ENCODE results near the gene FOXP1. TPM values are rescaled to one million over a fixed set of nuclear protein-coding genes. Genes with fewer than 3 reads are reported as not detected.

FOXP1 gene
- total and polyA plus RNA-seq, 2 experiments from 2014 or later, result 37.4 to 59.9 TPM

DNA sequence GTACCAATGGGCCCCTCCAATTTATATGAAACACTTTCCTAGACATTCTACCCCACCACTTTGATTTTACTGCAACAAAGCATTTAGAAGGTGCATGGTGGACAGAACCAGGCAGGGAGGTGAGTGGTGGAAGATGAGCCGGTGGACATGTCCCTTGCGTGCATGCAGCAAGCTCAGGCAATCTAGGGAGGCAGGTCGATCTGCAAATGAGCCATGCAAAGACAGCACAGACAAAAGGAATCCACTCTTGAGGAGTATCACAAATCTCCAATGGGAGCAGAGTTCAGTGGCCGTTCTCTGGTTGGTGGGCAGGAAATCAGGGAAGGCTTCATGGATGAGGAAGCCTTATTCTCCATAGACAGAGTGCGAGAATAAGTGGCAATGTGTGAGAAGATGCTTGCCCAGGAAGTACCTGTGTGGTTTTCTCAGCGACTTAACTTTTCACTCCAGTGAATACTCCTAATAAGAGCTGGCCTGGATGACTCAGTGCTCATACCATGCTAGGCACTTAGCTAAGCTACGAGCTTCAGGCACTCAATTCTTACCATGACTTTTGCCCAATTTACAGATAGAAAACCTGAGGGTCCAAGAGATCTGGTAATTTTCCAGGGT lies 152.5 kb downstream of the FOXP1 start:
- WGBS, 2 experiments (ENCODE audit: low coverage in 1 of 2, low lambda C conversion rate in 2 of 2, missing lambda C conversion rate in 2 of 2), result 88 to 92% methylated on average over 7 of the region's 7 CpGs

DNA sequence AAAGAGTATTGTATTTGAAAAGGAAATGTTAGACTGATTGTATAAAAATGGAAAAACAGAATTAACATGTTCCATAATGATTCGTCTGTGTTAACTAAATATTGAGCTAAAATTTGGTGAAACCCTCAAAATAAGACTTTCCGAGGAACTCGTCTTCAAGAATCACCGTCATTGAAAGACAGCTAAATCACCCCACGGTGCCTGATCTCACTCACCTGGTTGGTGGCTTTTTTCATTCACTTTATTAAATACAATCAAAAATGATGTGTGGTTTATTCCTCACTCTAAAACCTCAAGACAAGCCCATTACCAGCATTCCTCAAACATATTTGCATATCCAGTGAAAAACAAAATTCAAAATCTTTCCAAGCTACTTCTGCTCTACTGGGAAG lies 153.9 kb downstream of the FOXP1 start:
- peaks cover 13% of the 10 kb centered on the region for H3F3A ChIP-seq (ENCODE audit: insufficient read depth)
- peaks cover 50% of the 10 kb centered on the region for H3K79me2 ChIP-seq (ENCODE audit: insufficient read depth)
- no peak overlapping the region for H3K9ac ChIP-seq
- no peaks in the 10 kb centered on the region for H3K27me3 ChIP-seq (replicated peaks; ENCODE audit: insufficient read depth)
- no peaks in the 10 kb centered on the region for H4K20me1 ChIP-seq (ENCODE audit: insufficient read depth)
- no peaks in the 10 kb centered on the region for H3K9me3 ChIP-seq (ENCODE audit: low read depth)
- 89 to 95% methylated on average over 5 of the region's 5 CpGs for WGBS, 2 experiments (ENCODE audit: low coverage in 1 of 2, low lambda C conversion rate in 2 of 2, missing lambda C conversion rate in 2 of 2)
- no peaks in the 10 kb centered on the region for H3K36me3 ChIP-seq (ENCODE audit: low read depth)
- H3K4me3 ChIP-seq, result no peak overlapping the region
- H3K9me2 ChIP-seq (ENCODE audit: insufficient read depth), result no peaks in the 10 kb centered on the region
- no peak for DNase-seq
- in situ Hi-C loops (cut with MboI), result no loop called here
- TF ChIP-seq EZH2phosphoT487 (IDR thresholded peaks at IDR 0.05; ENCODE audit: insufficient read depth, low read depth) (no peak), EZH2 (IDR thresholded peaks at IDR 0.05; ENCODE audit: insufficient read depth, poor library complexity, severe bottlenecking) (no peak)
- H3K4me1 ChIP-seq (ENCODE audit: insufficient read depth), result peaks cover 24% of the 10 kb centered on the region
- H2AFZ ChIP-seq, result no peak overlapping the region
- no peak overlapping the region for H3K27ac ChIP-seq
- H3K4me2 ChIP-seq (ENCODE audit: unreplicated experiment), result no peak overlapping the region

More for the DNA sequence above, 152.5 kb downstream of the FOXP1 start:
- H3K4me1 ChIP-seq (ENCODE audit: insufficient read depth), result peaks cover 13% of the 10 kb centered on the region
- no peaks in the 10 kb centered on the region for H3K9me3 ChIP-seq (ENCODE audit: low read depth)
- TF ChIP-seq EZH2phosphoT487 (IDR thresholded peaks at IDR 0.05; ENCODE audit: insufficient read depth, low read depth), result no peak
- TF ChIP-seq EZH2 (IDR thresholded peaks at IDR 0.05; ENCODE audit: insufficient read depth, poor library complexity, severe bottlenecking), result no peak
- peaks cover 5% of the 10 kb centered on the region; the same call in 1 of the 2 replicates for H3F3A ChIP-seq (ENCODE audit: insufficient read depth)
- H3K4me3 ChIP-seq, result no peak overlapping the region
- no peaks in the 10 kb centered on the region for H4K20me1 ChIP-seq (ENCODE audit: insufficient read depth)
- no peak overlapping the region for H3K4me2 ChIP-seq (ENCODE audit: unreplicated experiment)
- no peaks in the 10 kb centered on the region for H3K27me3 ChIP-seq (replicated peaks; ENCODE audit: insufficient read depth)
- H3K36me3 ChIP-seq (ENCODE audit: low read depth), result no peaks in the 10 kb centered on the region
- H3K9ac ChIP-seq, result no peak overlapping the region
- DNase-seq, result no peak
- H3K79me2 ChIP-seq (ENCODE audit: insufficient read depth), result peaks cover 46% of the 10 kb centered on the region
- H3K27ac ChIP-seq, result no peak overlapping the region
- no peak overlapping the region for H2AFZ ChIP-seq
- no peaks in the 10 kb centered on the region for H3K9me2 ChIP-seq (ENCODE audit: insufficient read depth)
- in situ Hi-C loops (cut with MboI), result no loop called here

DNA sequence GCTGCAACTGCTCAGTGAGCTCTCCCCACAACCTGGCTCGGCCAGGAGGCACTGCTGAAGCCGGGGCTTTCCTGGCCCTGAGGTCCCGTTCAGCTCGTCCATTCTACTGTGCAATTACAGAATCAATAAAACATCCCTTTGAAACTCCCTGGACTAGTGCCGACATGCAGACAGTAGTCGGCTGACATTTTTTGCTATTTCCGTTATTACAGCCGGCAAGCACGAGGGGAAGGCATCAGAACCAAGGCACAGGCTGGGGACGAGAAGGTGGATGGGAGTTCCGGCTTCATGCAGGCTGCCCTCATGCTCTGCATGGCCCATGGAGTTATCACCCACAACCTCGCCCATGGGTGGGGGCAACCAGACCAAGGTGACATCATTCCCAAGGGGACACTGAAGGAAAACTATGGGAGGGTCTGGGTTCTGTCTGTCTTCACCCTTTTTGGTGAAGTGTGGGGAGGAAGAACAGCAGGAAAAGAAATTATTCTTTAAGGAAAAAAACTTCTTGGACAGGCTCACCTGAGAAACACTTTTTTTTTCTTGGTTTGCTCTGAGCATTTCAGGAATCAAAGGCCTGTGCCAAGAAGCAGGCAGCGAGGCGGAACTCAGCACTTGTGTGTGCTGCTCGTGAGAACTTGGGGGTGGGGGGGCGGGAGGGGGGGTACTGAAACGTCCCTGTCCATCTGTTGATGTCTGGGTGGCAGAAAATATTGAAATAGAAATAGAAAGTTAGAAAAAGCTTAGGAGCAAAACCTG lies 154.5 kb downstream of the FOXP1 start:
- H3K9ac ChIP-seq, result peak overlapping the region; percentile 2; the same call in 1 of the 2 replicates
- H3K36me3 ChIP-seq (ENCODE audit: low read depth), result no peaks in the 10 kb centered on the region
- TF ChIP-seq EZH2phosphoT487 (IDR thresholded peaks at IDR 0.05; ENCODE audit: insufficient read depth, low read depth), result no peak
- TF ChIP-seq EZH2 (IDR thresholded peaks at IDR 0.05; ENCODE audit: insufficient read depth, poor library complexity, severe bottlenecking), result no peak
- H3K4me2 ChIP-seq (ENCODE audit: unreplicated experiment), result peak overlapping the region; percentile 41
- H3K27ac ChIP-seq, result no peak overlapping the region
- H4K20me1 ChIP-seq (ENCODE audit: insufficient read depth), result no peaks in the 10 kb centered on the region
- in situ Hi-C loops (cut with MboI), result no loop called here
- H3K4me3 ChIP-seq, result no peak overlapping the region
- no peaks in the 10 kb centered on the region for H3K9me2 ChIP-seq (ENCODE audit: insufficient read depth)
- peaks cover 54% of the 10 kb centered on the region for H3K79me2 ChIP-seq (ENCODE audit: insufficient read depth)
- peaks cover 13% of the 10 kb centered on the region for H3F3A ChIP-seq (ENCODE audit: insufficient read depth)
- H3K4me1 ChIP-seq (ENCODE audit: insufficient read depth), result peaks cover 24% of the 10 kb centered on the region
- peak; percentile 68 for DNase-seq
- no peaks in the 10 kb centered on the region for H3K9me3 ChIP-seq (ENCODE audit: low read depth)
- H2AFZ ChIP-seq, result peak overlapping the region; percentile 47
- WGBS, 2 experiments (ENCODE audit: low coverage in 1 of 2, low lambda C conversion rate in 2 of 2, missing lambda C conversion rate in 2 of 2), result 32% methylated on average over 17 of the region's 17 CpGs
- no peaks in the 10 kb centered on the region for H3K27me3 ChIP-seq (replicated peaks; ENCODE audit: insufficient read depth)

DNA sequence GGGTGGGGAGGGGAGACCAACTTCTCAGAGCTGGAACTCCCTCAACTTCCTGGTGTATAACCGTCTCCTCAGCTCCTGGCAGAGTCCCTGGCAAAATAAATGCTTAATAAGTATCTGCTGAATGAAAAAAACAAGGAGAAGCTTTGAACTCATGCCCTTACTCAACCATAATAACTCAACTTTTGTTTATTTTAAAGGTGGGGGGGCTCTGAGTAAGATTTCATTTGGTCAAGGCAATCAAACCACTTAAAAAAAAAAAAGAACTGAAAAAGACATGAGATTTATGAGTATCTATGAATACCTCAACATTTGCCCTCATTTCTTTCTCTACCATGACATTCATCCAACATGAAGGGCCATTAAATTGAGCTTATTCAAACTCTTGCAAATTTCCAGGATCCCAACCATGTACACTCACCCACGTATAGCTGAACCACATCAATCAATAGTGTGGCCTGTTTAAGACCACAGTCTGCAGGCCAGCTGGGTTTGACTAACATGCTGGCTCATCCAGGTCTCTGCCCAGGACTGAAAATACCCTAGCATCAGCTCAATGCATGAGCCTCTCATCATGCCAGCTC lies 157.9 kb downstream of the FOXP1 start:
- 3 to 6% methylated on average over 2 of the region's 2 CpGs for WGBS, 2 experiments (ENCODE audit: low coverage in 1 of 2, low lambda C conversion rate in 2 of 2, missing lambda C conversion rate in 2 of 2)
- Histone ChIP-seq H2AFZ (no peak overlapping the region), H3F3A (ENCODE audit: insufficient read depth) (peaks cover 11% of the 10 kb centered on the region), H3K9me2 (ENCODE audit: insufficient read depth) (no peaks in the 10 kb centered on the region), H3K27me3 (replicated peaks; ENCODE audit: insufficient read depth) (no peaks in the 10 kb centered on the region), H3K79me2 (ENCODE audit: insufficient read depth) (peaks cover 66% of the 10 kb centered on the region), H3K36me3 (ENCODE audit: low read depth) (no peaks in the 10 kb centered on the region), H4K20me1 (ENCODE audit: insufficient read depth) (no peaks in the 10 kb centered on the region), H3K9ac (no peak overlapping the region), H3K4me2 (ENCODE audit: unreplicated experiment) (no peak overlapping the region), H3K27ac (peak overlapping the region; percentile 32; the same call in 1 of the 2 replicates), H3K9me3 (ENCODE audit: low read depth) (no peaks in the 10 kb centered on the region), H3K4me3 (no peak overlapping the region), H3K4me1 (ENCODE audit: insufficient read depth) (peaks cover 19% of the 10 kb centered on the region)
- peak; percentile 75 for DNase-seq
- TF ChIP-seq EZH2 (IDR thresholded peaks at IDR 0.05; ENCODE audit: insufficient read depth, poor library complexity, severe bottlenecking) (no peak), EZH2phosphoT487 (IDR thresholded peaks at IDR 0.05; ENCODE audit: insufficient read depth, low read depth) (no peak)
- in situ Hi-C loops (cut with MboI), result no loop called here
